Activated CD8-positive, alpha-beta memory T cell treated with anti-CD3 and anti-CD28 coated beads, Interleukin-2, amount 50 U/mL, for 48 hours (primary cell): Measurements from ENCODE around the gene SCARF1.

Source experiments
- DNase-seq: peaks from one replicate; pipeline ENCODE4 v3.0.0-alpha.2; 2020

Gene SCARF1

DNA sequence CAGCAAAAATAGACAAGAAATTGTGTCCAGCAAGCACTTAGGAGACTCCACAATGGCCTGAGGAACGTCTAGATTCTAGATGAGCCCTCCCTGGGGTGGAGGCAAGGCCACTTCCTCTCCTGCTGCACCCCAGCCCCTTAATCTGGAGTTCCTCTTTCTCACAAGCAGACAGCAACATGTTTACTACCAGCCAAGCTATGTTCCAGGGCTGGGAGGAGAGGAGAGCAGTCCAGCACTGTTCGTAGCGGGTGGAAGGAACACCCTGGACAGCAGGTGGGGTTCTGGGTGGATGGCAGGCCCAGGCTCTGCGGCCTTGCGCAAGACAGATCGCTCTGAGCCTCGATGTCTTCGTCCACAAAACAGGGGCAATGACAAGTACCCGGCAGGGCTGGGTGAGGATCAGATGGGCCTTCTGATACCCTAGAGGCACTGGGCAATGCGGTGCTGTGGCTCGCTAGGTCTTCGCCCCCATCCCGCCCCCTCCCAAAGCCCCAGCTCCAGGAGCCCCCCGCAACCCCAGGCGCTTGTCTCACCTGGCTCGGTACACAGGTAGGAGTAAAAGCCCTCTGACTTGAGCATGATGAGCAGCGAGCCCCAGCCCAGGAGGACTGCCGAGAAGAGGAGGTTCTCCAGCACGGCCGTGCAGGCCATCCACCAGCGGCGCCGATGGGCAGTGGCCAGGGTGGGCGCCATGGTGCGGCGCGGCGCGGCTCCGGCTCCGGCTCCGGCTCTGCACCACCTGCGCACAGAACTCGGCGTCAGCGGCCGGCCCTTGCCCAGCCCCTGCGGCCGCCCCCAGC, 18.1 kb downstream of the SCARF1 start:
- no peak for DNase-seq

DNA sequence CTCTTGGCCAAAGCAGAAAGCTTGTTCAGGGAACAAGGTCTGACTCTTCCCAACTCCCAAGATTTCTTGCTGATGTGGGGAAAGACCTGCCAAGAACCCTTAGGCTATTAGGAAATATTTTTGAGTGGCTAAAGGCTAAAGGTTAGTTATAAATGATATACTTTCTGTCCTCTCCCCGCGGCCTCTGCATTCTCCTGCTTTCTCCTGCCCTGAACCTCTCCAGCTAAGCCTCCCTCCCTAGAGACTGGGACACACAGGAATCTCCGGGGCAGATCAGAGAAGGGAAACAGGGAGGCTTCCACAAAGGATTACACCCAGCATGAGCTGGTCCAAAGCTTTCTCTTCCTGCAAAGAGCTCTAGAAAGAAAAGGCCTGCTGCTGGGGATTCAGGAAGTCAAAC, 19.2 kb downstream of the SCARF1 start:
- no peak for DNase-seq

DNA sequence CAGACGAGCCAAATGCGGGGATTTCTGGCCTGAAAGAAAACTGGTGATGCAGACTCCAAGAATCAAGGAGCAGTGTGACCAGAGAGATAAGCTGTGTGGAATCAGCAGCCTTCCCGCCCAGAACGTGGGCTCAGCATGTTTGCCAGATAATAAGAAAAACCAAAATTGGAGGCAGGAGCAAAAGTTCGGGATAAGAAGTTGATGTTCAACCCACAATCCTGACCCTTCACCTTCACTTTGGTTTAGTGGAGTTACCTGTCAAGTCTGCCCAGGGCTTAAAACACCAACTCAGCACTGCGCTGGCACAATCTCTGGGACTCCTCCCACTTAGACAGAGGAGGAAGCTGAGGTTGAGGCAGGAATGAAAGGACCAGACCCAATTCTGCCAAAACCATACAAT, 20.0 kb downstream of the SCARF1 start:
- no peak for DNase-seq

DNA sequence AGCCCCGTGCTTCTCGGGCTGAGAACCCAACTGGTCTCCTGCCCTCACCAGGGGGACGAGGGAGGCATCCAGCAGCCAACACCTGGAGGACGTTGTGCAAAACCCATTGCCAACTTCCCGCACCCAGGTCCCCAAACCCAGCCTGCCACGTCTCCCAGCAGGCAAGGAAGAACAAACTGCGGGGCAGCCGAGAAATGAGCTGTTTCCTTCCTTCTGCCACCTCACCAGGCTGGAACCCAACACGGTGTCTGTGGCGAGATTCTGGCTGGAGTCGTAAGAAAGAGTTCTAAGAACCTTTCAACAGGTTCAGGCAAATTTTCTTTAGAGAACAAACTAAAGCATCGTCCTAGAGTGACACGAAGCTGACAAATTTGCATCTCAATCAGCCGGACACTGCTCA, 20.5 kb downstream of the SCARF1 start:
- DNase-seq: no peak

DNA sequence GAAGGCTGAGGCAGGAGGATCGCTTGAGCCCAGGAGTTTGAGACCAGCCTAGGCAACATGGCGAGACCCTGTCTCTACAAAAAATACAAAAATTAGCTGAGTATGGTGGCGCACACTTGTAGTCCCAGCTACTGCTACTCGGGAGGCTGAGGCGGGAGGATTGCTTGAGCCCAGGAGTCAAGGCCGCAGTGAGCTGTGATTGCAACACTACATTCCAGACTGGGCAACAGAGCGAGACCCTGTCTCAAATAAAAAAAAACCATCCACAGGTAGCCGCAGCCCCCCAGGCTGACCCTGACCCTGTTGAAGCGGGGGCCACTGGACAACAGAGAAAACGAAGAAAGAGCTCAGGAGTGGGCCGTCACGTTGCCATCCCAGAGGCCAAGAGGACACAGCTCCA, 20.9 kb downstream of the SCARF1 start:
- DNase-seq: no peak

DNA sequence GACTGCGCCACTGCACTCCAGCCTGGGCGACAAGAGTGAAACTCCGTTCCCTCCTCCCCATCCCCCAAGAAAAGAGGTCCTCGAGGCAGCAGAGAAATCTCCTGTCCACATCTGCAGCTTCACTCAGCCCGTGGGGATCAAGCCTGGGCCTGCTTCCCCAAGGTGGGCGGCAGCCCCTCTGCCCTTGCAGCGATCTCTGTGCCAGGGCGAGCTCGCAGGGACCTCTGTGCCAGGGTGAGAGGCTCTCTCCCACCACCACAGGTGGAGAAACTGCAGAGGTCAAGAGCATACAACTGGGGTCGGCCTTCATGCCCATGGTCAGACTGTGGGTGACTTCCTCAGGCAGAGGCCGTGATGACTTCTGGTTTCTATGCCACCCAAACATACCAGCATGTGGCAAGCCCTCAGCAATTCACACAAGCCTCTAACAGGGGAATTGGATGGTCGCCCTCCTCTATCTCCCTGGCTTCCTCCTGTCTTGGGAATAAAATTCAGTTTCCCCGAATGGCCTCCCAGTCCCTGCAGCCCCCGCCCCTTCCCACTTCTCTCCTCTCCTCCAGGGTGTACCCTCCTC, 22.4 kb downstream of the SCARF1 start:
- DNase-seq: no peak

DNA sequence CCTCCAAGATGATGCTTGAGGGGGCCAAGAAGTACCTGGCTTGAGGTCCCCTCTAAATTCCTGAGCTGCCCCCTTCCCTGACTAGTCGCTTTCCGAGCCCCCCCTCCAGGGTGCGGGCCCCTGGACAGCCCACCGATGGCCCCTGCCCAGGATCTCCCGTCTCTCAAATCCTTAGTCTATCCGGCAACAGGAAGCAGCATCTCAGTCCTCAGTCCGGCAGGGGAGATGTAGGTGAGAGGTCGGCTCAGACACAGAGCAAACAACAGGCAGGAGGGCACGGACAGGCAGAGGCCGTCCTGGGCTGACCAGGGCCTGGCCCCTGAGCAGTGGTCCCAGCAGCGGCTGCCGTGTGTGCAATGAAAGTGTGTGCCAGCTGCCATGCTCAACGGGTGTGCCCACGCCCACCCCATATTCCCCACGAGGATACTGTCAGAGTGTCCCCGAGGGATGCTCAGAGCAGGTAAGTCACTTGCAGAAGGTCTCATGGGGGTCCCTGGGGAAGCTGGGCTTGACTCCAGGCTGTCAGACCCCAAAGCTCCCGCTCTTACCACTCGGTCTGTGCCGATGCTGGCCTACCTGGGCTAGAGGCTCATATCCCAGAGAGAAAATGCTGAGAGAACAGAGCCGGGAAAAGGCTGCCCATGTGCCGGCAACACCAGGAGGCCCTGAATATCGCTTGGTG, 24.1 kb downstream of the SCARF1 start:
- DNase-seq: no peak

DNA sequence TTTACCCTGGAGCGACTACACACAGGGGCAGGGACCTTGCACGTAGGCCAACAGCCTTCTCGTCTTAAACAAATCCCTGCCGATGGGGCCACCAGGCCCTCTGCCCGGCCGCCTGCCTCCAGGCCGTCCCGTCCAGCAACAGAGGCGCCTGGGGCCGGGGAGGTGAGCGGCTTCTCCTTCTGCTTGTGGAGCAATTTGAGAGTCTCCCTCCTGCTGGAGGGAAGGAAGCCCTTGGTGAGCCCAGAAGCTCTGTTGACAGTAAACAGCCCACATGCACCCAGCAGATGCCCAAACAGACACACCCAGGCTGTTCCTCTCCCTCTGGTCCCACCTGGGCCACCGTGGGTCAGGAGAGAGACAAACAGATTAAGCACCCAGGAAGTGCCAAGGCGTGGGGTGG, 25.0 kb downstream of the SCARF1 start:
- DNase-seq: no peak

DNA sequence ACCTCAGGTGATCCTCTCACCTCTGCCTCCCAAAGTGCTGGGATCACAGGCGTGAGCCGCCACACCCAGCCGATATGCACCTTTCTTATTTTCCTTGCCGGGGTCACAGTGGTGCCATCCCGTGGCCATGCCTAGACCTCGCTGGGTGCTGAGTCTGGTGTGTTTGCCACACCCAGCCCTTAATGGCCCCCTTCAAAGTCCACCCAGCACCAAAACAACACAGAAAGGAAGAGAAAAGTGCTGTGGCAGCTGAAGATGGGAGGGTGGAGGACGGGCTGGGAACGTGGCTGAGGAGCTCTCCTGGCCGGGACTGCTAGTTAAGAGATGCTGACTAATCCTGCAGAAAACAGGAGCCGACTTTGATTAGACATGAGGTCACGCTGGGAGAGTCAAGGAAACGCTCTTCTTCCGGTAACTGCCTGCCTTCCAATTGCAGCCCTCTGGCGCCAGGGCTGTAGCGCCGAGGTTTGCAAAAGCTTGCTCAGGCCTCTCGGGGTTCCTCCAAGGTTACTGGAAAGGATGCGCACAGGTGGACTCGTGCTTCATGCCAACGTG, 27.8 kb downstream of the SCARF1 start:
- no peak for DNase-seq

DNA sequence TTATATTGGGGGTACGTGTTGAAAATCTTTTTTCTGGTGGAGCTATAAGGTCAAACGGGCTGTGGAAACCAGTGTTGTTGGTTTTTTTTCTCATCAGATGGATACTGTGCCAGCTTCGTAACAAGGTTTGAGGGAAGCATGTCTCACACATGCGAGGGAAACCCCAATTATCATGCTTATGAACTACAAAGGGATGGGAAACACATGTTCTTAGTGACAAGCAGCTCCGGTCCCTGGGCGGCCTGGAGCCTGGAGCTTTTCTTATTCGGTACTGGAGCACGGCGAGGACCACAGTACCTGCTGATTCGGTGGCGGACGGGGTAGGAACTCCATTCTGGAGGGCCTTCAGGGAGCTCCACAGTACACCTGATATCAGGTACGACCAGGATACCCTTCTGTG, 29.4 kb downstream of the SCARF1 start:
- no peak for DNase-seq

DNA sequence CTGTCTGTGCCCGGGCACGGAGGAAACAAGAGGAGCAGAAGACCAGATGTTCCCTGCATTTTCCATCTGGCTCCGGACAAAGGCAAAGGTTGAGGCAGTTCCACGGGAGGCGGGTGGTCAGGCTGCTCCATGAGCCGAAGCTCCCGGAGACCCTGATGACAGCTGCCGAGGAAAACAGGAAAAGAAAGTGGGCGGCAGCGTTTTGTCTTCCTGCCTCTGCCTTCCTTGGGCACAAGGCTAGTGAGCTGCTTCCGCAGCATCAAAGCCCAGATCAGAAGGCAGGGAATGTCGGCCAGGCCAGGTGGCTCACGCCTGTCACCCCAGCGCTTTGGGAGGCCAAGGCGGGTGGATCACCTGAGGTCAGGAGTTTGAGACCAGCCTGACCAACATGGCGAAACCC, 33.1 kb downstream of the SCARF1 start:
- DNase-seq: no peak

DNA sequence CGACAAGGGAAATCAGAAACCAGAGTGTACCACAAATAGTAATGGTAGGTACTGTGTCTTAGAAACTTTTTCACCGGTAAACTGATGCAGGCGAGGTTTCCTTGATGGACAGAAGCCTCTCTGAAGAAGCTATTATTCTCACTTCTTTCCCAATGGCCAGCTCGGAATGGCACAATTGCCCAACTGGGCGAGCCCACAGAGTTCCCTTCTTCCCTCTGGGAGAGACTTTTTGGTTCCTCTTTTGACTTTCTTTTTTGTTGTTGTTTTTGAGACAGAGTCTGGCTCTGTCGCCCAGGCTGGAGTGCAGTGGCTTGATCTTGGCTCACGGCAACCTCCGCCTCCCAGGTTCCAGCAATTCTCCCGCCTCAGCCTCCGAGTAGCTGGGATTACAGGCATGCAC, 33.8 kb downstream of the SCARF1 start:
- DNase-seq: no peak

DNA sequence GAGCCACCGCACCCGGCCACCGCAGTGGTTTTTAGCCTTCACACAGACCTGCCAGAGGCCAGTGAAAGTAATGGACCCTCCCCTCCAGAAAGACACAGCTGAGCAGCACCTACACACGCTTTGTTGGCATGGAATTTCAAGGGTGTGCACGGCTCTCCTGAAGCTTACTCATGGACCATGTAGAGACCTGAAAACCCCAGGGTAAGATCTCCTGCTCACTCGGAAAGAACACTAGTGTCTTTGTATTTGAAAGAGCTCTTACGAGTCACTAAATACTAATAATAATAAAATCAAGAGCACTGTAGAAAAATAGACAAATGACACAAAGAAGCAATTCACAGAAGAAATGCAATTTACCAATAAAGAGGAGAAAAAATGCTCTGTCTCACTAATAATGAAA, 36.9 kb downstream of the SCARF1 start:
- DNase-seq: no peak

DNA sequence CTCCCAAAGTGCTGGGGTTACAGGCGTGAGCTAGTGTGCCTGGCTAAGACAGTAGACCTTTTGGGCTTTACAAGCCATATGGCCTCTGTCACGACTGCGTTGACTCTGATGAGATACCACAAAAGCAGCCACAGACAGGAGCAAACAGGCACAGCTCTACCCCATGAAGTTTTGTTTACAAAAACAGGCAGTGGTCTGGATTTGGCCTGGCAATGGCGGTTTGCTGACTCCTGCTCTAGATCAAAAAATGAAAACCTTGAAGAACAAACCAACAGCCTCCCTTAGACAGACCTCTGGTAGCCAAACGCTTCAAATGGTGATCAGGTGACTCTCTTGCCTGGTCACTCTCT, 37.6 kb downstream of the SCARF1 start:
- no peak for DNase-seq

DNA sequence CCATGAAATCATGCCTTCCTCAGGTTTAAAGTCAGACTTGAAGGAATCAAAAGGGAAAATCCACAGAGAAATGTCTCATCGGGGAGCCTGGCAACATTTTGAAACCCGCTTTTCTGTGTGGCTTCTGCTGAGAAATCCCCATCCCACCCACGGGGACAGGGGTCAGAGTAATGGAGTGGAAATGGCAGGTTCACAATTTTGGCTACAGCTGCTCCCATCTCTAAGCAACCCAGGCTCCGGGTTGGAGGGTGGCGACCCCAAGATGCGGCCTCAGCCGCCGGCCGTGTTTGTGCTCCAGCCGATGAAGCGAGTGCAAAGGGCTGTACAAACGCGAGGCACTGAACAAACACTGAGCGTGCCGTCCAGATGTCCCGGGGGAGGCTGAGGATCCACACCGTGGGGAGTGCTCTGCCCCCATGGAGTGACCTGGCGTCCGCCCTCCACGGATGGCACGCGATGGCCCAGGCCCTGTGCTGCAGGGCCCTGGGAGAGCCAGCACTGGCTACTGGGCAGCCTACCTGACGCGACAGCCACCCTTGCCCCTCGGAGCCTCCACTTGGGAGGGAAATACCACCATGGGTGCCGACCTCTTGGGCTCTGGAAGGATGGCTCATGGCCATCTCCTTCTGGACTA, 39.1 kb downstream of the SCARF1 start:
- DNase-seq: no peak

DNA sequence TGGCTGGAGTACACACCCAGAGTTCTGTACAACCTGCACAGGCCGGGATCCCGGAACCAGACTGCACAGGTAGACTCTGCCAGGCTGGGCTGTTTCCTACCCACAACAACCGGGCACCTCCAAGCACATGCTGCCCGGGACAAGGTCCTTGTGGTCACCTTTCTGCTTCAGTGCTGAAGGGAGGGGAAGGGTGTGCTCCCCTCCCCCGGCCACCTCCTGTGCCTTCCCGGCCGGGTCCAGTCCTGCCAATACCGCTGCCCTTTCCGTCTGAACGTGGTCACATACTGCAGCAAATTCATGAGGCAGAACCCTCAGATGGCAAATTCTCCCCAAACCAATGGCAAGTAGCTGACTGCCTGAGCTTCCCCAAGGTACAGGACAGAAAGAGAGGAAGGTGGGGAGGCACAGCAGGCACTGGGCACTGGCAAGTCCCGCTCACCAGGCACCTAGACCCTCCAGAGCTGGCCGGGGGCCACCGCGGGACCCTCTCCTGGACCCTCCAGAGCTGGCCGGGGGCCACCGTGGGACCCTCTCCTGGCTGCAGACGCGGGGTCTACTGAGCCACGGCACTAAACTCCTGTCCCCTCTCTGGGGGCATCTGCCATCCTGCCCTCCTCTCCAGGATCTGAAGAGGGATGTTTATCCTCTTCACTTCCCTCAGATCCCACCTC, 39.7 kb downstream of the SCARF1 start:
- no peak for DNase-seq

DNA sequence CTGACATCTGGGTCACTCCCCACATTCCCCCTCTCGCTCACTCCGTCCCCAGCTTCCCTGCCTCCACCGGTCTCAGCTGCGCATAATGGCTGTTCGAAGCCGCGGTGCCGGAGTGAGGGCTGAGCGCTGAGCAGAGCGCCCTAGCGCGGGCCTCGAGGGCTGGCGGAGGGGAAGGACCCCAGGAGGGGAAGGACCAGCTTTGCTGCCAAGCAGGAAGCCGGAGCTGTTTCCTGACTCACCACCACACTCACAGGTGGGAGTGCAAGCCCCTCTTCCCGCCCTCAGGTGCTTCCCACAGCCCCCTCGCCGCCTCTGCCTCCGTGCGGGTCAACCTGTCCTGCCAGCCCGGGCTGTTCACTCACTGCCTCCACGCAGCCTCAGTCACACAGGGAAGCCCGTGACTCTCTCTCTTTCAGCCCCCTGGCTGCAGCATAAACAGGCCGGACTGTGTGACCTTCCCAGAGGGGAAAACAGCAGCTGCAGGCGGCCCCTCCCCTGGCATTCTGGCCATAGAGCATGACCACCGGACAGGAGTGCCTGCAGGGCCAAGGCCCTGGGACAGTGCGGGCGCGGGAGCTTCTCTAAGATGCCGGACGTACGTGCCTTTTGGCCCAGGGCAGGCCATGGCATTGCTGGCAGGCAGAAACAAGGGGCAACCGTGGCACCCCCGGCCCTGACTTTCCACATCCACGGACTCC, 40.6 kb downstream of the SCARF1 start:
- DNase-seq: no peak

DNA sequence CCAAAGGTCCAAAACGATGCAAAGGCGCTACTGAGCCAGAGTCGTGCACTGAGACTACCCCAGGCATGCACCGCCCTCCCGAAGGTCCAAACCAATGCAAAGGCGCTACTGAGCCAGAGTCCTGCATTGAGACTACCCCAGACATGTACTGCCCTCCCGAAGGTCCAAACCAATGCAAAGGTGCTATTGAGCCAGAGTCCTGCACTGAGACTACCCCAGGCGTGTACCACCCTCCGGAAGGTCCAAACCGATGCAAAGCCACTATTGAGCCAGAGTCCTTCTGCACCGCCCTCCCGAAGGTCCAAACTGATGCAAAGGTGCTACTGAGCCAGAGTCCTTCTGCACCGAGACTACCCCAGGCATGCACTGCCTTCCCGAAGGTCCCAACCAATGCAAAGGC, 44.0 kb downstream of the SCARF1 start:
- DNase-seq: no peak

DNA sequence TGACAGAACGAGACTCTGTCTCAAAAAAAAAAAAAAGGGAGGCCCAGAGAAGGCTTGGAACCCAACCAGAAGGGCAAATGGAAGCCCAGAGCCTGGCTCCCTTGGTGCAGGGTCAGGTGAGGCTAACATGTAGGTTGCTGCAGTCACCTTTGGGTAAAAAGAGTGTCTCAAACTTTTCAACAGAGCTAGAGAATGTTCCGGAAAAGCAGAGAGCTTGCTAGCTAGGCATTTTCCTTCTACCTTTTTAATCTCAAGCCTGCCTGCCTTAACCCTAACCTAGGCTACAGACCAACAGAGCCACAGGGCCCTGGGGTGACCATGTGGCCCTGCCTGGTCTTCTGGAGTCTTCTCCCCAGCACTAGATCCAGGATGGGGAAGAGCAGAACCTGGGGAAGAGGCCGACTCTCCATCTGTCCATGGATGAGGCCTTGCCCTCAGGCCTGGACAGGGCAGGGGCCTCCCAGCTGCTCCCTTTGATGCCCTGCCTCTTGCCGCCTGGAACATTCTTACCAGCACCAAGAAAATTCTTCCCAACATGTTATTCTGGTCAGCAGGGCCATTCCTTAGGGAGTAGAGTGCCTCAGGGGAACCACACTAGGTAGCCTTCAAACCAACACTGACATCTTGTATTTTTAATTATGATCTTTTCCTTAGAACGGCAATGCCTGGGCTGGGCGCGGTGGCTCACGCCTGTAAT, 47.0 kb downstream of the SCARF1 start:
- DNase-seq: no peak

DNA sequence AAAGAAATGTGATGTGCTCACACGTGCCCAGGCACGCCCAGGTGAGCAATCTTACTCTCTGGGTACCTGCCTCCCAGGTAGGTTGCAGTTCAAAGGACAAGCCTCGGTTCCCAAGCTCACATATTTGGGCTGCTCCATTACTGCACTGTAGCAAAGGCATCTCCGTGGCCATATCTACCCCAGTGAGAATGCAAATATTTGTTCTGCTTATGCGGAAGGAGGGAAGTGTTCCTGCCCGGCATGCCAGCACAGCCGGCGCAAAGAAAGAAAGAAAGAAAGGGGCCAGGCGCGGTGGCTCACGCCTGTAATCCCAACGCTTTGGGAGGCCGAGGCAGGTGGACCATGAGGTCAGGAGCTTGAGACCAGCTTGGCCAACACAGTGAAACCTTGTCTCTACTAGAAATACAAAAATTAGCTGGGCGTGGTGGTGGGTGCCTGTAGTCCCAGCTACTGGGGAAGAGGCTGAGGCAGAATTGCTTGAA, 47.6 kb downstream of the SCARF1 start:
- DNase-seq: no peak

DNA sequence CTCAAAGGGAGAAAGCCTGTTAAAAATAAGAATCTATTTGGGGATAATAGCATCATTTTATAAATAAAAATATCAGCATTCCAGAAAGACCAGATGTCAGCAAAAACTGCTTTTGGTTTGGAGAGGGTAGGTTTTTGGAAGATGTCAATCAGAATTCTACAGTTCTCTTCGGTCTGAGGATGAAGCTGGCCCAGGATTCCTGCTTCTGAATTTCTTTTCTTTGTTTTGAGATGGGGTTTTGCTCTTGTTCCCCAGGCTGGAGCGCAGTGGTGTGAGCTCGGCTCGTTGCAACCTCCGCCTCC, 52.0 kb downstream of the SCARF1 start:
- no peak for DNase-seq
